ENCODE data around the gene THEMIS2. TPM values are rescaled to one million over a fixed set of nuclear protein-coding genes. Genes with fewer than 3 reads are reported as not detected.
A peak's percentile ranks its signal among the peaks of the same experiment; 100 is the strongest.
"Not testable (repeated sequence)": the region's sequence is repeated elsewhere in the genome, so short reads cannot be mapped to it uniquely, and the experiment has no call there.

Gene THEMIS2
- total and polyA plus RNA-seq, 11 donors, result 1.7 to 50.8 (median 6.1) TPM

DNA sequence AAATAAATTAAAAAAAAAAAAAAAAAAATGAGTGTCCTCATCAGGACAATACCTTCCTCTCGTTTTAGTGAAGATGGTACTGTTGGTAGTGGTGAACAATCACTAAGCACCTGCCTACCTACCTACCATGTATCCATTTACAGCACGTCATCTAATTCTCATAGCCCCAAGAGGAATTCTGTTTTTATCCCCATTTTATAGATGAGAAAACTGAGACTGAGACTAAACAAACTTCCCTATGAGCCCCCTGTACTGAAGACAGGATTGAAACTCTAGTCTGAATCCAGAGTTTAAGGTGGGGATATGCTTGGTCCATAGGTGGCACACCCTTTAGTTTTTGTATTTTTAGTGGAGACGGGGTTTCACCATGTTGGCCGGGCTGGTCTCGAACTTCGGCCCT, 17.3 kb upstream of the THEMIS2 start:
- intact Hi-C loops (cut with DNase I), result loop anchor here in 6 of 10 donors (5.0 to 10.0 kb wide), 4 partner anchors 120 to 352 kb away; no protein-coding TSS in a partner anchor
- WGBS, 4 donors, result 89 to 92% (median 91%) methylated on average over 6 of the region's 6 CpGs
- DNase-seq (no peak), ATAC-seq (no peak)
- TF ChIP-seq POLR2A (IDR thresholded peaks at IDR 0.05) (no peak), CTCF (IDR thresholded peaks at IDR 0.05) (no peak)
- no peak overlapping the region for H3K4me3 ChIP-seq
- H3K36me3 ChIP-seq, result peaks cover 0 to 18% (median 17%) of the 10 kb centered on the region in 9 donors
- H3K4me1 ChIP-seq, result peaks cover 0 to 16% (median 3%) of the 10 kb centered on the region in 12 donors
- no peaks in the 10 kb centered on the region for H3K27me3 ChIP-seq
- H3K9me3 ChIP-seq, result no peaks in the 10 kb centered on the region
- H3K27ac ChIP-seq, result no peak overlapping the region

- H3K4me1 ChIP-seq, result peaks cover 0 to 20% (median 3%) of the 10 kb centered on the region in 12 donors
- TF ChIP-seq POLR2A (IDR thresholded peaks at IDR 0.05) (no peak), CTCF (IDR thresholded peaks at IDR 0.05) (no peak)
- DNase-seq (no peak), ATAC-seq (no peak)
- H3K9me3 ChIP-seq, result no peaks in the 10 kb centered on the region
- H3K36me3 ChIP-seq, result peaks cover 0 to 2% (median under 1%) of the 10 kb centered on the region in 9 donors
- intact Hi-C loops (cut with DNase I), result loop anchor here in 6 of 10 donors (5.0 to 10.0 kb wide), 4 partner anchors 118 to 351 kb away; no protein-coding TSS in a partner anchor
- H3K4me3 ChIP-seq, result no peak overlapping the region
- H3K27ac ChIP-seq, result no peak overlapping the region
- no peaks in the 10 kb centered on the region for H3K27me3 ChIP-seq
- WGBS, 4 donors, result 70 to 74% (median 71%) methylated on average over 10 to 12 of the region's 12 CpGs
These were observed 15.6 kb upstream of the THEMIS2 start for GRCh38 chr1:27856561-27857343.

DNA sequence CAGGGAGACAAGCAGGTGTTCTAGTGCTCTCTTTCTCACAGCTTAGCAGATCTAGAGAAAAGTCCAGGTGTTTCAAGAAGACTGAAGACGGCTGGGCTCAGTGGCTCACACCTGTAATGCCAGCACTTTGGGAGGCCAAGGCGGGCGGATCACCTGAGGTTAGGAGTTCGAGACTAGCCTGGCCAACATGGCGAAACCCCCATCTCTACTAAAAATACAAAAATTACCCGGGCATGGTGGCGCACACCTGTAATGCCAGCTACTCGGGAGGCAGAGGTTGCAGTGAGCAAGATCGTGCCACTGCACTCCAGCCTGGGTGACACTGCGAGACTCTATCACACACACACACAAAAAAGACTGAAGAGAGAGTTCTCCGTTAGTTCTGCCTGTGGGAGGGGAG, 14.8 kb upstream of the THEMIS2 start:
- ATAC-seq, result not testable (repeated sequence)

DNA sequence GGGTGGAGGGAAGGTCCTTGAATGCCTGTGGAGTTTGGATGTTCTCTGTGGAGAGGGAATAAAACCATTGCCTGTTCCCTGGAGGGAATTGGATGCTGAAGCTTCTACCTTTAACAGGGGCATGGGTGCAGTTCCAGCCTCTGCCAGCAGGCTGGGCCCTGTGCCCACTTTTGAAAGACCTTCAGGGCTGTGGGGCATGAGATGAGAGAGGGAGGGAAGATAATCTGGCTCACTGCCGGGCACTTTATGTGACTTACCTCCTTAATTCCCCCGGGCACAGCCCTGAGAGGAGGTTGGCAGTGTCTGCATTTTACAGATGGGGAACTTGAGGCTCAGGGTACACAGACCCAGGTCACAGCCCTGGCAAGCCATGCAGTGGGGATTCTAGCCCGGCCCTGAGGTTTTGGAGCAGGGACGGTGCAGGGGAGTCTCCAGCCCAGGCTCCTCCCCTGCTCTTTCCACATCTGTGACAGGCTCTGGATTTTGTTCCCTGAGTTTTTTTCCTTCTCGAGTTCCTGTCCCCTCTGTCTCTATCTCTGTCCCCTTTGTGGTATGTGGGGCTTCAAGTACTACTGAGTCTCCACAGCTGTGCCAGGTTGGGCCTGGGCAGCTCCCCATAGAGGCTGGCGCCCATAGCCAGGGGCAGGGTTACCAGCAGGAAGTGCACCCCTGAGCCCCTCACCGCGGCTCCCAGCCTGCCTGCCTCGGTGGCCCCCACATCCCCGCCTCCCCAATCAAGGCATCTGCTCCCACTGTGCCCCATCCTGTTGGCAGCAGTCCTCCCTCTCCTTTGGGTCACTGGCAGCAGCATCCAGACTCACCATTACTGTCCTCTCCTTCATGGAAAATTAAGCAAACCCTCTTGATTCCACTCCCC, 14.0 kb upstream of the THEMIS2 start:
- ATAC-seq (peak; percentile 79 to 94 (median 91)), DNase-seq (peak; percentile 75 to 89 (median 81))
- Histone ChIP-seq H3K4me3 (peak overlapping the region in 1 of 12 donors; percentile 29), H3K4me1 (peaks cover 0 to 35% (median 3%) of the 10 kb centered on the region in 12 donors), H3K36me3 (no peaks in the 10 kb centered on the region), H3K27ac (peak overlapping the region in 1 of 12 donors; percentile 75), H3K9me3 (no peaks in the 10 kb centered on the region), H3K27me3 (no peaks in the 10 kb centered on the region)
- intact Hi-C loops (cut with DNase I), result loop anchor here in 9 of 10 donors (1.0 to 10.0 kb wide), 7 partner anchors 116 to 349 kb away; no protein-coding TSS in a partner anchor
- WGBS, 4 donors, result 29 to 38% (median 31%) methylated on average over 8 to 10 of the region's 10 CpGs
- no peak for TF ChIP-seq POLR2A (IDR thresholded peaks at IDR 0.05)
- peak; percentile 77 to 96 (median 88) for TF ChIP-seq CTCF (IDR thresholded peaks at IDR 0.05)

More for the DNA sequence above, 14.8 kb upstream of the THEMIS2 start:
- 80 to 88% (median 82%) methylated on average over 11 of the region's 11 CpGs for WGBS, 4 donors
- H3K9me3 ChIP-seq, H3K27me3 ChIP-seq, H3K27ac ChIP-seq, DNase-seq, H3K4me3 ChIP-seq, H3K36me3 ChIP-seq: not testable (repeated sequence)
- intact Hi-C loops (cut with DNase I), result loop anchor here in 6 of 10 donors (5.0 to 10.0 kb wide), 4 partner anchors 117 to 350 kb away; no protein-coding TSS in a partner anchor
- peaks cover 0 to 28% (median 3%) of the 10 kb centered on the region in 12 donors for H3K4me1 ChIP-seq
